Stimulated activated CD4-positive, alpha-beta T cell treated with anti-CD3 and anti-CD28 coated beads, Interleukin-12 subunit alpha, Interleukin-12 subunit beta, amount 100 ng/mL, for 48 hours (primary cell): ENCODE data around the gene IGSF9.
"Not testable (repeated sequence)": the region's sequence is repeated elsewhere in the genome, so short reads cannot be mapped to it uniquely, and the experiment has no call there.

ENCODE experiments used
- DNase-seq, 3 donors: peaks; one replicate each; pipeline ENCODE4 v3.0.0-alpha.2; 2020; ENCODE audit warnings: low read depth in 2 of 3, low spot score in 1 of 3

The IGSF9 gene

GRCh38 chr1:159922511-159923202 is 22.8 kb downstream of the IGSF9 start:
- DNase-seq, result no peak

GRCh38 chr1:159921700-159922504 is 23.5 kb downstream of the IGSF9 start:
- DNase-seq, result no peak

GRCh38 chr1:159921251-159921650 is 24.2 kb downstream of the IGSF9 start:
- DNase-seq, result no peak

- DNase-seq, result no peak
These were observed 24.8 kb downstream of the IGSF9 start for GRCh38 chr1:159920651-159921050.

- no peak for DNase-seq
These were observed 25.2 kb downstream of the IGSF9 start for GRCh38 chr1:159920202-159920601.

- no peak for DNase-seq
These were observed 26.1 kb downstream of the IGSF9 start for GRCh38 chr1:159919236-159919865.

GRCh38 chr1:159918352-159919200 is 26.8 kb downstream of the IGSF9 start:
- DNase-seq, result no peak

GRCh38 chr1:159917533-159918351 is 27.7 kb downstream of the IGSF9 start:
- no peak for DNase-seq

- DNase-seq, result no peak
These were observed 29.0 kb downstream of the IGSF9 start for GRCh38 chr1:159916242-159917051.

- no peak for DNase-seq
These were observed 29.7 kb downstream of the IGSF9 start for GRCh38 chr1:159915571-159916241.

GRCh38 chr1:159914252-159915018 is 31.0 kb downstream of the IGSF9 start:
- DNase-seq, result no peak

- no peak for DNase-seq
These were observed 31.8 kb downstream of the IGSF9 start for GRCh38 chr1:159913451-159914192.

GRCh38 chr1:159911326-159912070 is 33.9 kb downstream of the IGSF9 start:
- no peak for DNase-seq

- no peak for DNase-seq
These were observed 37.1 kb downstream of the IGSF9 start for GRCh38 chr1:159908031-159908940.

- no peak for DNase-seq
These were observed 38.5 kb downstream of the IGSF9 start for GRCh38 chr1:159906960-159907359.

GRCh38 chr1:159904036-159904435 is 41.4 kb downstream of the IGSF9 start:
- not testable (repeated sequence) for DNase-seq
